Measurements from ENCODE around the gene RUNX1.
"Not testable (repeated sequence)": the region's sequence is repeated elsewhere in the genome, so short reads cannot be mapped to it uniquely, and the experiment has no call there.

RUNX1 gene

DNA sequence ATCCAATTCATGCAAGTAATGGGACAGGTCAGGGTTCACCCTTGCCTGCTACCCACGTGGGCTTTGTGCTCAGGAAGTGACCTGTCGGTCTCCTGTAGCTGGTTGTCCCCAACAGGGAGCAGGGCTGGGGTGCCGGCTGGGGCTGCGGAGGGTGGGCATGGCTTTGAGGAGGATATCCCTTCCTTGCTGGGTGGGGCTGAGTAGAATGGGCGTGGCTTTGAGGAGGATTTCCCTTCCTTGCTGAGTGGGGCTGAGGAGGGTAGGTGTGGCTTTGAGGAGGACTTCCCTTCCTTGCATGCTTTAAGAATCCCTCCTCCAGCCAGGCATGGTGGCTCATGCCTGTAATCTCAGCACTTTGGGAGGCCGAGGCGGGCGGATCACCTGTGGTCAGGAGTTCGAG lies 229.1 kb downstream of the RUNX1 start:
- DNase-seq, result no peak

DNA sequence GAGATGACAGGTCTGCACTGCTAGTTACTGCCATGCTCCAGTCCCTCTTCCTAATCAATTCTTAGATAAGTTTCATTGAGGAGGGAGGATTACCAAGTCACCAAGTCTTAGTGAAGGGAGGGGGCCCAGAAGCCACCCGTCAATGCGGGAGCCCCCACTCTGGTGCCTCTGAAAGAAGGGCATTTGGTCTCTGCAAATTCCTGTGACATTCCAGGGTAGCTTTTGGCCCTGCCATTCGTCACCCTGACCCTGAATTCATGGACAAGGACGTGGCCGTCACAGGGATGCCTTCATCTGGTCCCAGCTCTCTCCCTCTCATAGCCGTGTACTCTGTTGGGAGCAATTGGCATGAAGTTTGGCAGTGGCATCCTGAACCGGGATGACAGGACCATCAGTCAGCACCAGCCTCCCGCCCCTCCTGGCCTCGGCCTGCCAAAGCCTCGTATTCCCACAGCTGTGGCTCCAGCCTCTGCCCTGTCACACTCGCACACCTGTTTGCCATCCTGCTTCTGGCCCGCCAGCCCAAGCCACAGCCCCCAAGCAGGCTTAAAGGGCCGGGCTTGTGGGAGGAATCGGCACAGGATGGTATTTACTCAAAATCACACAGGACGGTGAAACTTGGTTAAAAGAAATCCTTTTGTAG lies 229.6 kb downstream of the RUNX1 start:
- no peak for DNase-seq

DNA sequence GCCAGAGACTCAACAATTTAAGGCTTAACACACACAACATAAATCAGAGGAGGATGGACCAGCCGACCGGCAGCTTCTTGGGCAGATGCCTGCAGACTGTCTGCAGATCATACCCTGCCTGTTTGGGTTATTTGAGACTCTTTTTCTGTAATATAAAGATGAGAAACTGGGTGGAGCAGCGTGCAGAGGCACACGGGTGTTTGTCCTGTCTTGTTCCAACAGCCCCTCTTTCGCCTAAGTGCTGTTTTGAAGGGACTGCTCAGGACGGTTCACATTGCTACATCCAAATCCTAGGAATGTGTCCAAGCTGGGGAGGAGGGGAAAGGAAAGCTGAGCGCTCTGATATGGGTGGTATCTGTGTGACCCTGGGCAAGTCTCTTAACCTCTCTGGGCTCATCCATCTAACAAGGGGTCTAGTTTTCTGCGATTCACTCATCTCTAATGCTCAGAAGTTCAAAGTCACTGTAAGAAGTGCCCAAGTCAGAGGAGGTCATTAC lies 230.4 kb downstream of the RUNX1 start:
- no peak for DNase-seq

DNA sequence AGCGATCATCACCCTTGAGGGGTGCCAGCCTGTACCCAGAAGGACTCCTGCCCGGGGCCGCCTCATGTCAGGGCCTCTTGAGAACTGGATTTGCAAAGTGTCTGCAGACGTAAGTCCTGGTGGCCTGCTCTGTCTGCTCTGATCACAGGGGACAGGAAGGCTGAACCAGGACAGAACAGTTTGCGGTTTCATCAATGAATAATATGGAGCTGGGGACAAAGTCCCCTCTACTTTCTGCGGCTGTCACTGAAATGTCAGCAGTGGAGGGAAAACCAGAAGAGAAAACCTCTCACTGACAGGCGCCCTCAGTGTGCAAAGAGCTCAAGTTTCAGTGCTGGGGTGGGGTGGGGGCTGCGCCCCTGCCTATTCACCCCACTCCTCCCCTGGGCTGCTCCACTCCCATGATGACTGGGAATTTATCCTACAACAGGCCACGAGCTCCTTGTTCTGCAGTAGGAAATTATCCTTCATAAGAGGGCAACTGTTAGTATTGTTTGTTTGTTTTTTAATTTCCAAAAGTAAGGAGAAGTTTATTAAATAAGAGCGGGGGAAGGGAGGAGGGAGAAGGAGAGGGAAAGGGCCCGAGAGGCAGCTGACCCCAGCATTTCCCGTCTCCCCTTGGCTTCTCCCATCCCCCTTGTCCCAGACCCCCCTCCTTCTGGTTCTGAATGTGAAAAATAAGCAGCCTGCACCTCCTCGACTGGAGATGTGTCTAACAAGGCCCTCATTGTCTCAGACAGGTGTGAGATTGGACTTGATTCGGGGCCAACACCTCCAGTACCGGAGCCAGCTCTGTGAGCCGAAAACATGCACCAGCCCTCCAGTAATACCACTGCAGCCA lies 231.1 kb downstream of the RUNX1 start:
- DNase-seq, result no peak

DNA sequence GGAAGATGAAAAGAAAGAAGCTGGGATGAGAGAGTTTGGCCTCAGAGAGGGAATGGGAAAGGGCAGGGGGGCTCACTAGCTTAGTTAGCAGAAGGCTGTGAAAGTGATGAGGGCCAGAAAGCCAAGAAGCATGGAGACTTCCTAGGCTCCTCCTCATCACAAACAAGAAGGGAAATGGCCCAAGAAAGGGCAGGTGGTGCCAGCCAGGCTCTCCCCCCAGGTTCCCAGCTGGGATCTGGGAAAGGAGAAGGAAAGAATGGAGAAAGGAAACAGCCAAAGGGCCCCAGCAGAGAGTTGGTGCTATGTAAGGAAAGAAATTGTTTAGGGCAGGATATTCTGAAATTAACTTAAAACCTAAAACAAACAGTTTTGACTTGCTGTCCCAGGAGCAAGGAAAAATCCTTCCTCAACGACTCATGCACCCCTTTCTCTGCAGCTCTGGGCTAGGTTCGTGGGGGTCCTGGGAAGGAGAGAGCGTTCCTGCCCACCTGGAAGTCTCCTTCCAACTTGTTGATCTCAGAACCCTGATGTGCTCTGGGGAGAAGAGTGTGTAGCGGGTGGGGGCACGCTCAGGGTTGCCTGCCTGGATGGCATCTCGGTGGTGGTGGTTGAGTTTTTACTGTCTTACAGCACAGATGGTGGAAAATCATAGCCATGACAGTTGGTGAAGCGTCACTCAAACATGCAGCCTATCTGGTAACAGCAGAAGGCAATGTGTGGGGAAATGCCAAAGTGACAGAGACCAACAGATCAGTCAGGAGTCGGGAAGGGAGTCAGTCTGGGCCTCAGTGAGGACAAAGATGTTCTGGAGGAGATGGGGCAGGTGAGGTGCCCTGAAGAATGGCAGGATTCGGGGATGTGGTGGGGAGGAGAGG lies 233.0 kb downstream of the RUNX1 start:
- DNase-seq, result no peak

DNA sequence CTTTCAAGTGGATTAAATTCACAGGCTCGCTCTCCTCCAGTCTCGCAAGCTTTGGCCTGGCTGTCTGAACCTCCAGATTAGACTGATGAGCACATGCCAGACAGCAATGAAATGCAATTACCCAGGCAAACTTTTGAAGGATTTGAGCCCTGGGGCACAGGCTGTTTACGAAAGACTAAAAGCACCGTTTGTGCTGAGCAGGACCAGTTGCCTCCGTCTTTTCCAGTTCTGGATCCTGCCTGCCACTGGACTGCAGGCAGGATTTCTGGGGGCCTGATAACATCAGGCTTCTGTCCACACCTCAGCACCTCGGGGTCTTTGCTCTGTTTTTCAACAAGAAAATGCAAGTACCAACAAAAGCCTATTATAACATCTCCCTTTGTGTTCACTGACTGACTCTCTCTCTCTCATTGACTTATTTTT lies 234.6 kb downstream of the RUNX1 start:
- no peak for DNase-seq

DNA sequence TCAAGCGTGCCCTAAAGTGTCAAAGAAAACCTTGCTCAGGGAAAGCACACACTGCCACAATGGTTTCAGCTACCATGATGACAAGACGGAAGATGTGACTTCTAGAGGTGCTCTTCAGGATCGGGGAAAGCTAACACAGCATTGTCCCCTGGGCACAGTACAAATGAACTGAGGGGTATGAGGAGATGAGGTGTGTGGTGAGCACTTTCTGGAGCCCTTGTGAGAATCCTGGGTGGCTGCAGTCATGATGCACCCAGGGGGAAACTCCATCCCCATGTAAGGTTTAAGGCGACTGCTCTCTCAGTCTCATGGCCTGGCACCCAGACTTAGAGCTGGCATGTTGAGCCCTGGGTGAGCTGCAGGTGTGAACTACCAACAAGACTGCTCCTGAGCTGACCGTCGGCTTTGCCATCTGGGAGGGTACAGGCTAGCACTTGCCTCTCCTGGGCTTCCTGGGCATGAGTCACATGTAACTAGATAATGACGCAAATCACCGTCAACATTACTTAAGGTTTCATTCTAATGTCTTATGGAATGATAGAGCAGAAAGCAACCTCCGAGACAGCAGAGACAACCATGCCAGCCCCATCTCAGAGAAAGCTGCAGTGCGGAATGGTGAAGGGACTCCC lies 235.7 kb downstream of the RUNX1 start:
- DNase-seq, result no peak

DNA sequence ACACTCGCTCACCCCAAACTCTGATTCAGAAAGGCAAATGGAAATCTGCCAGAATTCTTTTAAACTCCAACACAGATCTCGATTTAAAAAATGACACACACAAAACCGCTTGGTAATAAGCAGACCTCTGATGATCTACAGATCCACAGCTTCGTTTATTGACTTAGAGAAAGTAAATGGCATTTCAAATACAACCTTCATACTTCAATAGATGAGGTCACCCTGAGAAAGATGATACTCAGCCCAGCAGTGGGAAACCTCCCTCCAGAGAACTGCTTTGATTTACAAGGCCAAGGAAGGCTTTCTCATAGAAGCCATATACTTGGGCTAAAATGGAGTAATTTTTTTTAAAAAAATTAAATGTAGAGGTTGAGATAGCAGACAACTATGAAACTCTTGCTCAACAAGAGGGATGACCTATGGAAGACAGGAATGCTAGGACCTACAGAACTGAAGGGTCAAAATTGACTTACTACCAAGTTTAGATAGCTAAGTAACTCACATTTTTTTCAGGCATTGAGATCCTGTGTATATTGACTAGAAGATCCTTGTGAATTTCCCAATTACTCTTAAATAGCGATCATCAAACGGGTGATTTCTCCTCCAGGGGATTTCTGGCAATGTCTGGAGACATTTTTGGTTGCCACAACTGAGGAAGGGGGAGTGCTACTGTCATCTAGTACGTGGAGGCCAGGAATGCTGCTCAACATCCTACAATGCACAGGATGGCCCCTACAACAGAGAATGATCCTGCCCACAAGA lies 236.4 kb downstream of the RUNX1 start:
- no peak for DNase-seq

DNA sequence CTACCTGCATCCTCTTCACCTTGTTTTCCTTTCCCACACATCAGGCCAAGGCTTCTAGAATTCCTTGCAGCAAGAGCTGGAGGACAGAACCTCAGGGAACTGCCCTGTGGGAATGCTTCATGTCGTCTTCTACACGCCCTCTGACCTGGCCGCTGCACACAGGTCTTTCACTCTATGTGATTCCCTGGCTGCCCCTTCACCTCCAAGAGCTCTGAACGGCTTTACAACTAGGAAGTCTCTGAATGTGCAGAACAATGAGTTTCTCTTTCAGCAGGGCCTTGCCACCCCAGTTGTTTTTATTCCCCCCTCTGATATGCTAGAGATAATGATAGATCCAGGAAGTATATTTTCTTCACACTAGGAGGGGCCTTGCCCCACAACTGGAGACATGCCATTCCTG lies 237.7 kb downstream of the RUNX1 start:
- no peak for DNase-seq

DNA sequence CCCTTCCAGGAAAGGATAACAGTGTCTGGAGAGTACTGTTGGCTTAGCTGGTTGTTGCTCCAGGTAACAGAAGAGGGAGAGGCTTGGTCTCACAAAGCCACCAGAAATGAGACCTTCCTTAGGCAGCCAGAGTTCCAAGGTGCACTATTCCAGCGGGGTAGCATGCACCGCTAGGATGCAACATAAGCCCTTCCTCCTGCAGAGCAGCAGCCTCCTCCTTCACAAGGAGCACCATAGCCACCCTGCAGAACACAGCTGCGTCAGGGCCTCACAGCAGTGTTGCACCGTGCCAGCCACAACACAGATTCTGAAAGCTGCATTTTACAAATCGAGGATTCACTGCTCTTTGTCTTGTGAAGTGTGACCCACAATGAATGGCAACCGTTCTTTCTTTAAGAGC lies 238.3 kb downstream of the RUNX1 start:
- DNase-seq, result no peak

DNA sequence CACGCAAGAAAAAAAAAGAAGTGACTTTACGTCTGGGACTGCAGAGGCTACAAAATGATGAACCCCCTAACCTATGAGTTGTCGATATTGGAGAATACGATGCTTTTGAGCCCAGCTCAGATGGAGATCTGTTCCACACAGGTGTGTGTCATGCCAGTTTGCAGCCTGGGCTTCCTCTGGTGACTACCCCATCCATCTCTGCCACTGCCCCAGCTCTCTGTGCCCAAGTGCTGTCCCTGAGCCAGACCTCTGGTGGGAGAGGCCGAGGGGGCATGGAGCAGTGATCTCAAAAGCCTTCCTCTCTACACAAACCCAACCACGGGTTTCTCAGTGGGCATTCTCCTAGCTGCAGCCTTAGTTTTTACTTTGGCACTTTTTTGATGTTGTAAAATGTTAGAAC lies 239.3 kb downstream of the RUNX1 start:
- DNase-seq, result no peak

DNA sequence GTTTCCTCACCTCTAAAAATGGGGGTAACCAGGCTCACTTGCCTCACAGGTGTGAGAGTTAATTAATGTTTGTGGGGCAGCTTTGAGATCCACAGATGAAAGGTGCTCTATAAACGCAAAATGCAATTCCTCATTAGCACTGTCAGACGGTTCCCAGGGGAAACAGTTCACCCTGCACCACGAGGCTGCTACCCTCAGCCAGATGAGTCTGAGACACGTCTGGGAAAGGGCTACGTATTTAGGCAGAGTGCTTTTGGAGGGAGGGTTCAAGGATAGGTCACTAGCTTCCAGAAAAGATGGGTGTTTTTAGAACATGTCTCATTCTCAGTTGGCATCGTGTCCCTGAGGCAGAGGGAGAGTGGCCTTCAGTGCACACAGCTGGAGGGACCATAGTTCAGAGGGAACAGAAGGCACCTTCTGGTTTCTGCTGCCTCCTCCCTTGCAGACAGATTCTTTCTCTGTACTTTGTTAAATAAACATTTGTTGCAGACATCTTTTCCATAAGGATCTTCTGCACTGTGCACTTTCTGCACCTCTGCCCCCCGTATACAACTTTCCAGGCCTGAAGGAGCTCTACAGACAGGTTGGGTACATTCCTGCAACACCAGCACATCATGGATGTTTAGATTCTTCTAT lies 240.4 kb downstream of the RUNX1 start:
- DNase-seq, result no peak

DNA sequence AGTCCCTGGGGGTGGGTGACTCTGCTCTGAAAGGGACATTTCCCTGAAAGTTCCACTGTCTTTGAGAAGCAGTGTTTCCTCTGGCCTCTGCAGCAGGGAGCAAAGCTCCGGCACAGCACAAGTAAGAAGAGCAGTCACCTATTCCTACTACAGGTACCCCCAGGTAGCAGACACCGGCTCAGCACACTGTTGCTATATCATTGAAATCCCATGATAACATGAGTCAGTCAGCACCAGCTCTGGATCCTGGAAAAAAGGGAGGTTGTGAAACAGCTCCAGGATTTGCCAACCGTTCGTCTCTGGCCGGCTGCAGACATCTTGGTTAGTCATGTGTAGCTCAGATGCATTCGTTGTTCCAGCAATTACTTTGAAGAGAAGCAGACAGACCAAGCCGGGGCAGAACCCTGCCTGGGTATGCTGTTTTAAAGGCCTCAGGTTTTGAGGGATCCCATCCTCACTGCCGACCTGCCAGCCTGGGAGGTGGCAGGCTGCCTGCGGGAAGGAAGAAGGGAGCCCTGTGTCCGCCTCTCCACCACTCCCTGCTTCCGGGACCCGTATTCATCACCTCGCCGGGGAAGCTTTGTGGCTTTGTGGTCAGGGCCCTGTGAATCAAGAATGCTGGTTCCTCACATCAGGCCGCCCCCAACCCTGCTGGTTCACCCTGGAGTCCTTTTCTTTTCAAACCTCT lies 241.1 kb downstream of the RUNX1 start:
- no peak for DNase-seq

DNA sequence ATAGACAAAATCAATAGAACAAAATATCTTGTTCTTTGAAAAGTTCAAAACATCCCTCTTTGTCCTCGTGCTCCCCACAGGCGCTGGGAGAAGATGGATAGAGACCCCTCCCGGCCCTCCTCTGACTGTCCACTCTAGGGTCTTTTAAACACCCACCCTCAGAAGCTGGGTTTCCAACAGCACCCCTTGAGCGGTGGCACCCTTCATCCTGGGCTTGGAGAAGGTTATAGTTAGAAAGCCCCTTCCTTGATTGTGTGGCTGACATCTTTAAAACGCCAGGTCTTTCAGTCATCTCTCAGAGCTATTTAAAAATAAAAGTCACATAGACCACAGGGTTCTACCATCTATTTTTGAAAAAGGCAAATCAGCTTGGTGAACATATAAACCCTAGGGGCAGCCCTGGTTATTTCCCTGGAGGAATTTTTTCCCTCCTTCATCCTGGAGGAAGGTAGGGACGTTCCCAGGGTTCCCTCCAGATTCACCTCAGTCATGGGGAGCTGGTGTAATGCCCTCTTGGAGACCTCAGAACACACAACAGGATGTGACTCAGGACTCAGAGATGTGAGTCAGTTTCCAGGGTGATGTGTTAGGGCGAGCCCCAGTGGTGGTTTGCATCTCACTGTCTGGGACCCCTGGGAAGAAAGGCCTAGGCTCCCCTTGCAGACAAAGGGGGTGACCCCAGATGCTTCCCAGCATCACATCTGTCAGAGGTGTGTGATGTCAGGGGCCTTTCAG lies 241.8 kb downstream of the RUNX1 start:
- no peak for DNase-seq

DNA sequence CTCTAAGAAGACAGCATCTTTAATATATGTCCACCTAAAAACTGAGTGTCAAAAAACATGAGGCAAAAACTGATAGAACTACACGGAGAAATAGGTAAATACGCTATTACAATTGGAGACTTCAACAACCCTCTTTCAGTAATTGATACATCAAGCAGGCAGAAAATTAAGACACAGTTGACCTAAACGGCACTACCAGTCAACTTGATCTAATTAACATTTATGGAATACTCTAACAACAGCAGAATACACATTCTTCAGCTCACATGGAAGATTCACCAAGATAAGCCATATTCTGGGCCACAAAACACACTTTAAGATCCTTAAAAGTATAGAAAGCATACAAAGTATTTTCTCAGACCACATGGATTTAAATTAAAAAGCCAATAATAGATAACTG lies 242.7 kb downstream of the RUNX1 start:
- no peak for DNase-seq

DNA sequence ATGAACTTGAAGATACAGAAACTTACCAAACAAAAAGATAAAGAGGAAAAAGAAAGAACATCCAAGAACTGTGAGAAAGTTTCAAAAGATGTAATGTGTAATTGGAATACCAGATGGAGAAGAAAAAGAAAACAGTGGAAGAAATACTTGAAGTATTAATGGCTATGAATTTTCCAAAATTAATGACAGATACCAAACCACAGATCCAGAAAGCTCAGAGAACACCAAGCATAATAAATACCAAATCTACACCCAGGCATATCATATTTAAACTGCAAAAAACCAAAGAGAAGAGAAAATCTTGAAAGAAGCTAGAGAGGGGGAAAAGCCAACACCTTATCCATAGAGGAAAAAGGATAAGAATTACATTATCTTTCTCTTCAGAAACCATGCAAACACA lies 243.9 kb downstream of the RUNX1 start:
- no peak for DNase-seq

DNA sequence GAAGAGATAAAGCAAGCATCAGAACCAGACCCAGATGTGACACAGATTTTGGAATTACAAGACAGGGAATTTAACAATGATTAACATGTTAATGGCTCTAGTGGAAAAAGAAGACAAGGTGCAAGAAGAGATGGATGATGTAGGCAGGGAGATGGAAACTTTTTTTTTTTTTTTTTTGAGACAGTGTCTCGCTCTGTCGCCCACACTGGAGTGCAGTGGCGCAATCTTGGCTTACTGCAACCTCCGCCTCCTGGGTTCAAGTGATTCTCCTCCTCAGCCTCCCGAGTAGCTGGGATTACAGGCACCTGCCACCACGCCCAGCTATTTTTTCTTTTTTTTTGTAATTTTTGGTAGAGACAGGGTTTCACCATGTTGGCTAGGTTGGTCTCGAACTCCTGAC lies 244.5 kb downstream of the RUNX1 start:
- not testable (repeated sequence) for DNase-seq

DNA sequence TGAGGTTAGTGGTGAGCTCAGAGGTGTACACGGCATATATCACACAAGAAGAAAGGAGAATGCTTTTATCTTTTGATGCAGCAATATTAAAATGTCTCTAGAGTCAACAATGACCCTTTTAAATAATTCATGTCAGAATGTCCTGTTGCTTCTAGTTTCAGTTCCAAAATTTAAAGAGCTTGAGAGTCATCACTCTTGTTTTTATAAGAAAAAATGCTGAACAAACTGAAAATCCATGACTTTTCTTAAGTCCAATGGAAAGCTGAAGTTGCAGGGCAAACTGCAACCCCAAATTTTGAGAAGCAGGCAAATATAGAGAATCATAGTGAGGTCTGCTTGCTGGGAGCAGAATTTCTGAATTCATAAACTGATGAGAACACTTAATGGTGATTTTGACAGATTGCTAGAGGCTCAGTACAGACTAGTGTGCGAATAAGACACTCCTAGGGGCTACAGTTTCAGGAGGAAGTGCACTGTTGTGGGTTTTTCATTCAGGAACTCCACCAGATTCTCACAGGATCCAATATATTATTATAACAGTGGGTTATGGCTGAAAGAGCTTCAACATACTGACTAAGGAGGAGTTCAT lies 245.2 kb downstream of the RUNX1 start:
- DNase-seq, result no peak

DNA sequence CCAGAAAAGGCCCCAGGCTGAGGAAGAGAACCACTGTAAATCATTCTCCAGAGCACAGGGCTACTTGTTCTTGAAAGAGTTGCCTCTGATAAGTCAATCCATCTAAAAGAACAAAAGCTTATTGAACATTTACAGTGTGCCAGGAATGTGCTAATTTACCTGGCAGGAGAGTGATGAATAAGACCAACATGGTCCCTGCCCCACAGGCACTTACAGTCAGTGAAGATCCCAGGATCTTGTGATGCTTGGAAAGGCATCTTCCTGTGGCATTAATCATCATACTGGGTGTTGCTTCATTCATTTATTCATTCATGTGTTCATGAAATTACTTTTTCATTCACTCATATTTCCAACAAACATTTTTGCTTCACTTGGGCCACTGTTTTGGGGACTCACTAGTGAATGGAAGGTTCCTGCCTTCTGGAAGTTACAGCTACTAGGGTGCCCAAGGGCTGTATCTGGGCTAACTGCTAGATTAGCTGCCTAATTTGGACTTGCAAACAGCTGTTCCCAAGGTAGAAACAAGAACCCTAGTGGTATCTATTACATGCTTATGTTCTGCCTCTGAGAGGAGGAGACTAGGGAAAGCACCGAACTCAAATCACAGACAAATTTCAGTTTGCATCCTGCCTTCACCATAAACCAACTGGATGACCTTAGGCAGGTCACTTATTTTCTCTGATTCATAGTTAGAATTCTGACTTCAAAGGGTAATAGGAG lies 246.8 kb downstream of the RUNX1 start:
- no peak for DNase-seq
